Liver (tissue), 9 donors: Measurements from ENCODE around the gene PNLIPRP2. TPM values are rescaled to one million over a fixed set of nuclear protein-coding genes. Genes with fewer than 3 reads are reported as not detected.

Experiments
- DNase-seq: peaks from one replicate; pipeline ENCODE4 v3.0.0-alpha.2; 2017; ENCODE audit warnings: low spot score
- H3K27ac ChIP-seq, 2 donors: one replicate each; pipeline ENCODE4 v1.7.0; 2013; ENCODE audit warnings: inconsistent platforms in 2 of 2, low read length in 2 of 2, control low read depth in 1 of 2, low read depth in 1 of 2, mild to moderate bottlenecking in 1 of 2
- H3K27me3 ChIP-seq, 4 donors: one replicate each; pipeline versions ENCODE4 v1.6.1 to v1.7.0; 2013; ENCODE audit warnings: low read length in 3 of 4, inconsistent platforms in 1 of 4, mild to moderate bottlenecking in 1 of 4, moderate library complexity in 1 of 4; ENCODE audit not compliant: control insufficient read depth in 4 of 4, insufficient read depth in 4 of 4
- H3K36me3 ChIP-seq, 4 donors: one replicate each; pipeline versions ENCODE4 v1.6.1 to v1.7.0; 2013; ENCODE audit warnings: low read length in 3 of 4, mild to moderate bottlenecking in 3 of 4, low read depth in 1 of 4, moderate library complexity in 1 of 4; ENCODE audit not compliant: control insufficient read depth in 4 of 4, insufficient read depth in 3 of 4
- H3K4me1 ChIP-seq, 4 donors: one replicate each; pipeline versions ENCODE4 v1.6.1 to v1.7.0; 2013; ENCODE audit warnings: low read length in 3 of 4, mild to moderate bottlenecking in 3 of 4, moderate library complexity in 1 of 4; ENCODE audit not compliant: control insufficient read depth in 4 of 4, insufficient read depth in 4 of 4
- H3K4me3 ChIP-seq, 3 donors: one replicate each; pipeline versions ENCODE4 v1.6.1 to v1.7.0; 2013; ENCODE audit warnings: low read length in 3 of 3, control low read depth in 1 of 3, low read depth in 1 of 3, mild to moderate bottlenecking in 1 of 3
- H3K9ac ChIP-seq, 2 donors: one replicate each; pipeline ENCODE4 v1.7.0; 2013; ENCODE audit warnings: low read length in 2 of 2, mild to moderate bottlenecking in 2 of 2, moderate library complexity in 2 of 2, control low read depth in 1 of 2, low read depth in 1 of 2
- H3K9me3 ChIP-seq, 4 donors: one replicate each; pipeline versions ENCODE4 v1.6.1 to v1.7.0; 2013; ENCODE audit warnings: low read length in 3 of 4; ENCODE audit not compliant: control insufficient read depth in 4 of 4
- ATF3 ChIP-seq: IDR thresholded peaks from 2 replicates; pipeline ENCODE4 v1.6.1; 2016; ENCODE audit warnings: antibody characterized with exemption
- CTCF ChIP-seq: fragments of 150-350 bp; IDR thresholded peaks from 2 replicates; pipeline ENCODE4 v1.5.1; 2017; ENCODE audit warnings: improper control_type of control experiment, low read depth, low read length; ENCODE audit not compliant: missing input control
- EGR1 ChIP-seq, 2 donors: IDR thresholded peaks; 2 replicates each; pipeline ENCODE4 v1.6.1; 2016 to 2018; ENCODE audit warnings: antibody characterized with exemption in 2 of 2, low read depth in 2 of 2
- FOXA1 ChIP-seq: IDR thresholded peaks from 2 replicates; pipeline ENCODE4 v1.6.1; 2016; ENCODE audit warnings: antibody characterized with exemption
- GABPA ChIP-seq, 2 donors: IDR thresholded peaks in 1 of 2; conservative IDR thresholded peaks in 1 of 2; 2 replicates each; pipeline ENCODE4 v1.6.1; 2016; ENCODE audit warnings: antibody characterized with exemption in 2 of 2, mild to moderate bottlenecking in 1 of 2, moderate library complexity in 1 of 2
- HNF4A ChIP-seq, 2 donors: conservative IDR thresholded peaks; 2 replicates each; pipeline ENCODE4 v1.6.1; 2016; ENCODE audit warnings: antibody characterized with exemption in 2 of 2, mild to moderate bottlenecking in 2 of 2
- HNF4G ChIP-seq: IDR thresholded peaks from 2 replicates; pipeline ENCODE4 v1.6.1; 2016; ENCODE audit warnings: antibody characterized with exemption
- MAX ChIP-seq: IDR thresholded peaks from 2 replicates; pipeline ENCODE4 v1.6.1; 2016; ENCODE audit warnings: antibody characterized with exemption
- NR2F2 ChIP-seq: IDR thresholded peaks from 2 replicates; pipeline ENCODE4 v1.6.1; 2016; ENCODE audit warnings: antibody characterized with exemption
- RAD21 ChIP-seq, 2 donors: IDR thresholded peaks; 2 replicates each; pipeline ENCODE4 v1.6.1; 2016; ENCODE audit warnings: antibody characterized with exemption in 2 of 2, mild to moderate bottlenecking in 2 of 2
- REST ChIP-seq: IDR thresholded peaks from 2 replicates; pipeline ENCODE4 v1.6.1; 2016; ENCODE audit warnings: antibody characterized with exemption, mild to moderate bottlenecking
- SP1 ChIP-seq: IDR thresholded peaks from 2 replicates; pipeline ENCODE4 v1.6.1; 2018; ENCODE audit warnings: antibody characterized with exemption, mild to moderate bottlenecking
- TAF1 ChIP-seq: conservative IDR thresholded peaks from 2 replicates; pipeline ENCODE4 v1.6.1; 2016; ENCODE audit warnings: antibody characterized with exemption, mild to moderate bottlenecking
- YY1 ChIP-seq: IDR thresholded peaks from 2 replicates; pipeline ENCODE4 v1.6.1; 2016; ENCODE audit warnings: antibody characterized with exemption, mild to moderate bottlenecking
- ZBTB33 ChIP-seq: IDR thresholded peaks from 2 replicates; pipeline ENCODE4 v1.6.1; 2016; ENCODE audit warnings: antibody characterized with exemption
- WGBS: extraction: QIAGEN DNeasy Blood & Tissue Kit; methylation state at CpG from one replicate; pipeline ENCODE4 v1.1.7; 2013; 5-methylcytosine and 5-hydroxymethylcytosine counted together
- polyA plus RNA-seq, 2 donors: library from polyadenylated mRNA; stranded (reverse) in 1 of 2; unstranded in 1 of 2; fragments of 200-250 nt in 1 of 2; fragments of >200 nt in 1 of 2; fragmentation: Nextera tagmentation in 1 of 2; extraction: Ambion mirVana in 1 of 2; gene quantifications; one replicate each; pipeline versions ENCODE4 v1.2.1 to v1.2.3, GENCODE V29; 2013 to 2015
- total RNA-seq, 2 donors: library from RNA; depleted of rRNA; stranded (reverse); fragments of >200 nt; gene quantifications; one replicate each; pipeline ENCODE4 v1.2.3, GENCODE V29; 2014
- donor health status: healthy.
- donor health status: healthy.
- donor health status: healthy.
- donor health status: healthy.
- donor health status: healthy.

The PNLIPRP2 gene
- total and polyA plus RNA-seq, 4 donors, result not detected

- DNase-seq, result no peak
- no peak overlapping the region for H3K27ac ChIP-seq
- H3K36me3 ChIP-seq, result no peaks in the 10 kb centered on the region
- H3K27me3 ChIP-seq, result peaks cover 0 to 5% (median 2%) of the 10 kb centered on the region in 4 donors
- WGBS, result 88% methylated on average over 6 of the region's 6 CpGs
- no peak for TF ChIP-seq EGR1 (IDR thresholded peaks at IDR 0.05; ENCODE audit: low read depth in 2 of 2)
- no peak for TF ChIP-seq REST
- TF ChIP-seq TAF1, result no peak
- no peak for TF ChIP-seq FOXA1
- no peak for TF ChIP-seq CTCF
- no peak for TF ChIP-seq SP1
- TF ChIP-seq GABPA (IDR thresholded peaks at IDR 0.05 in 1 of 2, conservative IDR thresholded peaks at IDR 0.05 in 1 of 2), result no peak
- no peak for TF ChIP-seq NR2F2
- no peak for TF ChIP-seq ATF3
- H3K9ac ChIP-seq, result no peak overlapping the region
- H3K4me1 ChIP-seq, result peaks cover 0 to 5% (median 0%) of the 10 kb centered on the region in 4 donors
- H3K4me3 ChIP-seq, result no peak overlapping the region
- no peaks in the 10 kb centered on the region for H3K9me3 ChIP-seq
Measured at GRCh38 chr10:116631871-116632295, 11.1 kb downstream of the PNLIPRP2 start.

GRCh38 chr10:116632596-116633215, 12.0 kb downstream of the PNLIPRP2 start:
- Histone ChIP-seq H3K4me1 (peaks cover 0 to under 1% (median 0%) of the 10 kb centered on the region in 4 donors), H3K4me3 (no peak overlapping the region), H3K9me3 (no peaks in the 10 kb centered on the region), H3K9ac (no peak overlapping the region), H3K27me3 (peaks cover 0 to 5% (median 1%) of the 10 kb centered on the region in 4 donors), H3K36me3 (no peaks in the 10 kb centered on the region), H3K27ac (no peak overlapping the region)
- 90% methylated on average over 17 of the region's 17 CpGs for WGBS
- no peak for DNase-seq
- TF ChIP-seq ZBTB33 (no peak), REST (no peak), CTCF (no peak), GABPA (IDR thresholded peaks at IDR 0.05 in 1 of 2, conservative IDR thresholded peaks at IDR 0.05 in 1 of 2) (no peak), FOXA1 (no peak), HNF4G (no peak), YY1 (no peak), HNF4A (conservative IDR thresholded peaks at IDR 0.05) (no peak), MAX (no peak), TAF1 (no peak), ATF3 (no peak), EGR1 (IDR thresholded peaks at IDR 0.05; ENCODE audit: low read depth in 2 of 2) (no peak), NR2F2 (no peak), RAD21 (IDR thresholded peaks at IDR 0.05) (no peak), SP1 (no peak)
